Activated T-cell treated with anti-CD3 and anti-CD28 coated beads for 4 hours (primary cell): Measurements from ENCODE around the gene PDZK1IP1.
"Not testable (repeated sequence)": the region's sequence is repeated elsewhere in the genome, so short reads cannot be mapped to it uniquely, and the experiment has no call there.

Experiments used
- DNase-seq: peaks from one replicate; pipeline ENCODE4 v3.0.0-alpha.2; 2020

PDZK1IP1 gene

DNA sequence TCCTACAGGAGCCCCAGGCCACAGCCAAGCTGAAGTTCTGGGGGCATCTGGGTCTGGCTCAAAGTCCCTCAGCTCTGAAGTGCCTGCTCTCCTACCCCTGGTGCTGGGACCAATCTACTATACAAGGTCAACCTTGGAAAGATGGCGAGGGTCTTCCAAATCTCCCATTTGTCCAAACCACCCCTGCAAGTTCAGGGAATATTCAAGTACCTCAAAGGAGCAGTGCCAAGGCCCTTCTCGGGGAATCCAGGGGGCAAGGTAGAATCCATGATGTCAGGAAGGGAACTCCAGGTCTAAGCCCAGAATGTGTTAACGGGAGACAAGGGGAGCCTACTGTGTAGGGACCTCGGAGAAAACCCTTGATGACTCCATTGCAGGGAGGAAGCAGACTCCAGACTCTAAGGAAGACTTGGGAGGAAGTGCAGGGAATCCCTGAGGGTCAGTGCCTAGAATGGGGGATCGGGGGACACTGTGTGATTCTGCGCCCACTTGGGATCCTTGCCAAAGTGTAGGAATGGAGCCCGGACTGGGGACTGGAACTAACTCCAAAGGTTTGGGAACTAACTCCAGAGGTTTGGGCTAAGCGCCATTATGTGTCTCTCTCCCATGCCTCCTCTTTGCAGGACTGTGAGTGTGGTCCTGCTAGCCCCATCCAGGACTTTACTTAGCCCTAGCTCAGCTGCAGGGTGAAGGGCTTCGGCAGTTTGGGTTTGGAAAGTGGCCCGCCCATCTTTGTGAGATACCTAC, 33.5 kb upstream of the PDZK1IP1 start:
- no peak for DNase-seq

DNA sequence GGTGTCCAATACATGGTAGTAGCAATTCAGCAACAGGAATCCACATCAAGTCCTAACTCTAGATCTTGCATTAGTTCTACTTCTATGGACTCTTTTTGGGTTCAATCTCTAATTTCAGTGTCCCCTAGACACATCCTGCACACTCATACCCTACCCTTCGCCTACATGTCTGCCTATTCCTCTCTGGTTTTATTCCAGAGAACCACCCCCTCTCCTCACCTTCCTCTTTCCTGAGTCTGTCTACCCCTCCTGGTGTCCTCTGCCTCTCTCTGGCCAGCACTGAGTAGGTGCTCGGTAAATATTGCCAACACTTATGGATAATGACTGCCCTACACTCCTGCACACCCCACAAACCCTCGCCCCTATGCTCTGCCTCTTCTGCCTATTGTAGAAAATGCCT, 32.6 kb upstream of the PDZK1IP1 start:
- DNase-seq = no peak

DNA sequence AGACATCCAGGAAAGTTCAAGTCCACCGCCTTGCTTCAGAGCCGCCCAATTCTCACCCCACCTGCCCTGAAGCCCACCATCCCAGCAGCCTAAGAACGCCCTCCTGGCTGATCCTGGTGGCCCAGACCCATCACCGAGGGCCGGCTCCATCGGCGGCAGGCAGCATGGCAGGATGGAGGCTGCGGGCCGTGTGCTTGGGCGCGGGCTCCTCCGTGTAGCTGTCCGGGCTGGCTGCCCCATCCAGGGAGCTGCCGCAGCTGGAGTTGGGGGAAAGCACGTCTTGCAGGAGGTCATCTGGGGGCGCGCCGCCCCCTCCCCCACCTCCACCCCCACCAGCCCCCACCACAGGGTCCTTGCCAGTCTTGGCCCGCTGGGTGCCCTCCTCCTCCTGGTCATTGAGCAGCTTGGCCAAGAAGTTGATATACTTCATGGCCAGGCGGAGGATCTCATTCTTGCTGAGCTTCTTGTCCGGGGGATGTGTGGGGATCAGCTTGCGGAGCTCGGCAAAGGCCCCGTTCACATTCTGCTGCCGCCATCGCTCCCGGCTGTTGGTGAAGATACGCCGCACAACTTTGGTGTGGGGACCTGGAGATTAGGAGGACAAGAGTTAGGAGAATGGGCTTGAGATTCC, 29.9 kb upstream of the PDZK1IP1 start:
- no peak for DNase-seq

DNA sequence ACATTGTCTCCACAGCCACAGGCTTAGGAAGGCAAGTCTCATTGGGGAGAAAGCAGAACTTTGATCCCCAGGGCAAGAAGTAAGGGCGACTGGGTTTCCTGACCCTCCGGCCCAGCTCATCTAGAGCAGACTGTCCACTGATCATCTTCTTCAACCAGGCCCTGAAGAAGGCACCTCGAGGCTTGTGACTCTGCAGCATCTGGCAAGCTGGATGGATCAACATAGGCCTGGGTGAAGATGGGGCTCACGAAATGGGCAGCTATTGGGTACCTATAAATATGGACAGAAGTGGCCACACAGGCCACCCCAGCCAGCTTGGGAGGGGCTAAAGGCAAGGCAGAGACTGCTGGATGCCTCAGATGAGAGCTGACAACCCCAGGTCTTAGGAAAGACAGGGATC, 29.2 kb upstream of the PDZK1IP1 start:
- DNase-seq = no peak

DNA sequence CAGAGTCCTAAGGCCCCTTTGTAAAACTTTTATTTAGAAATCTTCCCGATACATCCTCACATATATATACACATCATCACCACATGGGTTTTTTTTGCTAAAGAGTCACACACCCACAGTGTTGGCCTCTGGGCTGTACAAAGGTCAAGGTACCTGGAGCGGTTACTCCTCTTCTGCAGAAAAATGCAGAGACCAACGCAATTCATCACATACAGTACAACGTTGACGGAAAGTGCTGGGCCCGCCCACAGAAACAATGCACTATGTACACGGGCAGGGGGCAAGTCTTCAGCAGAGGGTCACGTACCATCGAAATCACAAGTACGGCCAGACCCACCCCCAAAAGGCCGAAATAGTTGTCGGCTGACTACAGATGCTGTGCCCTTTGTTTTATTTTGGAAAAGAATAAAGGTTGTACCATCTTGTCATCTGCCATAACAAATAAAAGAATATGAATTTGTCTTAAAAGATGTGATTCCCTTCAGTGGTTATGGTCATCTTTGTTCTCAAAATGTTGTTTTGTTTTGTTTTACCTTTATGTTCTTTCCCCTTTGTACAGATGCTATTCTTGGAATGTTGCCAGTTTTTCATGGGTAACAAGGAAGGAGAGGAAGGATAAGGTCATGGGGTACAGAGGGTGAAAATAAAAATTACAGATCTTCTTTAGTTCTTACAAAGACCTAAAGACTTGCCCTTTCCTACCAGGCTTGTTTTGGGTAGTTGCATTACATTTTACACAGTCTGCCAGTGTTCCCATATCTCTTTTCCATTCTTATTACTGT, 26.6 kb upstream of the PDZK1IP1 start:
- no peak for DNase-seq

DNA sequence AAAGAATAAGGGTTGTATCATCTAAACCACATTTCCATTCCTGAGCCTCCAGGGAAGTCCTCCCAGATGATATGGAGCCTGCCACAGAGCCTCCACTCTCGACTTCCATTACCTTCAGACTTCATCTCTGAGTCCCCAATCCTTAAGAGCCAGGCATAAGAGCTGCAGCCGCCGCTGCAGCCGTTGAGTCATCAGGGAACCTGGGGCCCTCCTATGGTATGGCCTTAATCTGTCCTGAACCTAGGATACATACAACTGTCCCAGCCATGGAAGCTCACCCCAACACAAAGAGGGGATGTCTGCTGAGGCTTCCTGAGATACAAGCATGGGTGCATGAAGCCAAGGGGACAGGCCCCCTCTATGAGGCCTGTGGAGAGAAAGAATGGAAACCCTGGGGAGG, 25.9 kb upstream of the PDZK1IP1 start:
- DNase-seq = no peak

DNA sequence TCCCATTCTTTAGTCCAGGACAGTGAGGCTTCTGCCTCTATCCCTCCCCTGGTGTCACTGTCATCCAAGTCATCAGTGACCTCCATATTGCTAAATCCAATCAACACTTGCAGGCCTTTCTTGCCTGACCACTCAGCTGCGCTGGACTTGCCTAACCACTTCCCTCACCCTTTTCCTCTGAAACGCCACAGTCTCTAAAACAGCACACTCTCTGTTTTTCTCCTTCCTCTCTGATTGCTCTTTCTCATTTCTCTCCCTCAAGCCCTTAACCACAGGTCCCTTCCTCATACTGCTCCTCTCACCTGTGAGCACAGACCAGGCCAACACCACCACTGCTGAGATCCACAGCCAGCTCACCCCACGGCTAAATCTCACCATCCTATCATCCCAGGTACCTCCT, 24.7 kb upstream of the PDZK1IP1 start:
- DNase-seq = no peak

DNA sequence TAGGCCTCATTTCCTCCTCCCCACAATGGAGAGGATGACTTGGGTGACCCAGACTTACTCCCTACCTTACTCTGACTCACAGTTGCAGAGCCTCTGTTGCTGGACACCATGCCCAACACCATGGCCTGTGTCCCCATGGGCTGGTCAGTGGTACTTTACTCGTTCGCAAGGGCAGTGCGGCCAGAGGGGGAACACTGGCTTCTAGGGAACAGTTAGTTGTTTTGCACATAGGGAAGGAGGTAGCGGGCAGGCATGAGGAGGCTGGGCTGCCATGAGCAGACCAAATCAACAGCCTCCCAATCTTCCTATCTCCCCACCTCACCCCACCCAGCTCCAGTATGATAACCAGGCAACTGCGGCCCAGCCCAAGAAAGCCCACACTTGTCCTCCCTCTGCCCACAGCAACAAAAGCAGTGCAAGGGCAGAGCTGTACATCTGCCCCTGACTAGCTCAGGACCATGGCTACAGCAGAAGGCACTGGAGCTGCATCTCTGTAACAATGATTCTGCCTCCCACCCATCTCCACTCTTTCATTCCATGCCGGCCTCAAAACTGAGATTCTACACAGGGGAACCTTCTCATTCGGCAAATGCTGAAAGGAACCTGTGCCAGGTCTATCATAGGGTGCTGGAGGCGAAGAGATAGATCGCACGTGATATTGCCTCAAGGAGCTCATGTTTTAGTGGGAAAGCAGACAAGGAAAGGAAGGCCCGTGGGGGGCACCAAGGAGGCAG, 23.6 kb upstream of the PDZK1IP1 start:
- DNase-seq = no peak

DNA sequence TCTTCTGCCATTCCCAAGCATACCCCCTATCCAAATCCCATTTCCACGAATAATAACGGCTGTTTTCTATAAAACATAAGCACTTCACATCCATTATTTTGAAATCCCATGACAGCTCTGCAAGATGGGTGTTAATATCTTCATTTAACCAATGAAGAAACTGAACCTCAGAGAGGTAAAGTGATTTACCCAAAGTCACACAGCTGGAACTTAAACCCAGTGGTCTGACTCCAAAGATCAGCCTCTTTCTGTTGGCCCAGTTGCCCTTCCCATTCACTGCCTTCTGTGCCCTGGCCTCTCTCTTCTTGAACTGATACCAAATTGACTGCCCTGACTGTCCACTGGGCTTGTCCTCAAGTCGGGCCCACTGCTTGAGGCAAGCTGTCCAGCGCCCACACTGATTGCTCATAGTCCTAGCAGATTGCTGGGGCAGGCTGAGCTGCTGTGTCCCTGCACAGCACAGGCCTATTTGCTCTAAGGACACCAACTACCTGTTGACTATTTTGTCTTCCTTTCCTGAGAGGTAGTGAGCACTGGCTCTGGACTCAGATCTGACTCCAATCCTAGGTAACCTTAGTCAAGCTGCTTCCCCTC, 22.9 kb upstream of the PDZK1IP1 start:
- DNase-seq = no peak

DNA sequence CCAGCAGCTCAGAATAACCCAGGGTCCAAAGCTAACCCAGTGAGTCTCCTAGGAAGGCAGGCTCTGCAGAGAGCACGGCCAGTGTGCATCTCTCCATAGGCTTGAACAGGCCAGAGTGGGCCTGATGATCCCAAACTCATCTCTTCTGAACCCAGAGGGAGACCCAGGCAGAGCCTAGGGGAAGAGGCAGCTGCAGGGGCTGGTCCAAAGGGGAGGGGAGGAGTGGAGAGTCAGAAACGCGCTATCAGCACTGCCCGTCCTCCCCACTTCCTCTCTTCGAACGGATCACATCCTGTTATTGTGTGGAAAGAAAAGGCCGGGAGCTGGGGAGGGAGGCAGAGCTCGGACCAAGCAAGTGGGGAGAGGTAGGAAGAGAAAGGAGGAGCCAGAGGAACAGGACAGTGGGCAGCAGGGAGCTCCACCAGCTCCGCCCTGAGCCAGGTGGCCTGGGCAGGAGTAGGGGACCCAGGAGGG, 22.0 kb upstream of the PDZK1IP1 start:
- DNase-seq = no peak

DNA sequence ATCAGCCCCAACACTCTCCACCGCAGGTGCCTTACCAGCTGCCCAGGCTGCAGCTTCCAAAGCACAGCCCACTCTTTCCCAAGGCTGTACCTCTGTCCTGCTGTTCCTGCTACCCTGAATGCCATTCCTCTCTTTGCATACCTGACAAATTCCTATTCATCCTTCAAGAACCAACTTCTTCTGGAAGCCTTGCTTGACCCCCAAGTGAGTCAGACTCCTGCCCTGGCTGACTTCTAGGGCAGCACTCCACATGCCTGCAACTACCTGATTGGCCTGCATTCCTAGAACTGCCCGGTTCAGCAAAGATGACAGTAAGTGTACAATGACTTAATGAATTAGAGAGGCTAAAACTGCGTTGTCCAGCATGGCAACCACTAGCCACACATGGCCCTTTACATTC, 20.8 kb upstream of the PDZK1IP1 start:
- DNase-seq = no peak

DNA sequence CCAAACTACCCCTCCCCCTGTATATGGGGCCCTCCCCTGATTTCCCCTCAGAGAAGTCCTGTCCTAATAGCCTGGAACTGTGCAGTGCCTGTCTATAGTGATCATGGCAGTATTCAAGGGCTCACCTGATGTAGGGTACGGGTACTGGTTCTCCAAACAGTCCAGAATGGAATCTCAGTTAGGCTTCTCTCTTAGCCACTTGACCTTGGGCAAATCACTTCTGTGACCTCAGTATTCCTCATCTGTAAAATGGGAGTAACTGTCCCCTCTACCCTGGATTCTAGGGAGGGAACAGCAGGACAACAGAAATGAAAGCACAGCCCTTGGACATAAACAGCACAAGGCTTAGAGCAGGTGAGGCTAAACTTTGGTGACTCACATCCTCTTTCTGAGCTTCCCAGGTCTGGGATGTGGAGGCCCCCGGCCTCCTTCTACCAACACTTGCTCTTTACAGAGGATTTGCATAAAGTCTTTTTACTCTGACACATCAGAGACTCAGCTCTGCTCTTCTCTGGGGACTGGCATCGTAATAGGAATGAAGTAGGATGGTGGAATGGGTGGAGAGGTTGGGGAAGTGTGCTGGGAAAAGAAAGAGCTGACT, 20.0 kb upstream of the PDZK1IP1 start:
- no peak for DNase-seq

DNA sequence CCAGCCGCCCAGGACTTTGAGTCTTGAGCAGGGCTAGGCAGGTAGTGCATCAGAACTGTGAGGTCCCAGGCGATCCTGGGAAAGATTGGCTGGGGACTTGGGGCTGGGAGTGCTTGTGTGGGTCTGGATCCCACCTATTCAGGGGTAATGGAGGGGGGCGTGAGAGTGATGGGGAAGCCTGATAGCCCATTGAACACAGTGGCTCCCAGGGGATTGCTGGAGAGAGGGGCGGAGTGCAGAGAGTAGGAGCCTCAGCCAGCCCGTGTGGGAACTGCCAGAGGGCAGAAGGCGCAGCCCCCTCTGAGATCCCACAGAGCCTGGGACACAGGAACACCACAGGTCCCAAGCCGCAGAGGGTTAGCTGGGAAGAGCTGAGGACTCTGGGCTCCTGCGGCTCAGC, 19.3 kb upstream of the PDZK1IP1 start:
- no peak for DNase-seq

DNA sequence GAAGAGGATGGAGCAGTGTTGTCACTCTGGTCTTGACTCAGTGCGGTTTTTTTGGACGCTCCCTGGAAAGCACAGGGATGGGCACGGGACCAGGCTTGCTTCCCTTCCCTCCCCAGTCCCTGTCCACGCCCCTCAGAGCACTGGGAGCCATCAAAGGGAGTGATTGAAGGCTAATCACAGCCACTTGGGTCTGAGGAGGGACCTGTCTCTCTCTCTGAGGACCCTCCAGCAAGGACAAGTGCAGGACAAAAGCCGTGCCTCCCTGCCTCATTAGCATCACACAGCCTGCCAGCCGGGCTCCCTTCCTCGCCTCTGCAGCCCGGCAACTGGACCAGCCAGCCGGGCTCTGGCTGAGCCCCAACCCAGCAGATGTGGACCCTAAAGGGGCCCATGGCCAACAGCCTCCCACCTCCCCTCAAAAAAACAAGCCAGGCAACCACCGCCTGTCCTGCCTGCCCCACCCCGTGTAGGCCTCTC, 18.6 kb upstream of the PDZK1IP1 start:
- no peak for DNase-seq

DNA sequence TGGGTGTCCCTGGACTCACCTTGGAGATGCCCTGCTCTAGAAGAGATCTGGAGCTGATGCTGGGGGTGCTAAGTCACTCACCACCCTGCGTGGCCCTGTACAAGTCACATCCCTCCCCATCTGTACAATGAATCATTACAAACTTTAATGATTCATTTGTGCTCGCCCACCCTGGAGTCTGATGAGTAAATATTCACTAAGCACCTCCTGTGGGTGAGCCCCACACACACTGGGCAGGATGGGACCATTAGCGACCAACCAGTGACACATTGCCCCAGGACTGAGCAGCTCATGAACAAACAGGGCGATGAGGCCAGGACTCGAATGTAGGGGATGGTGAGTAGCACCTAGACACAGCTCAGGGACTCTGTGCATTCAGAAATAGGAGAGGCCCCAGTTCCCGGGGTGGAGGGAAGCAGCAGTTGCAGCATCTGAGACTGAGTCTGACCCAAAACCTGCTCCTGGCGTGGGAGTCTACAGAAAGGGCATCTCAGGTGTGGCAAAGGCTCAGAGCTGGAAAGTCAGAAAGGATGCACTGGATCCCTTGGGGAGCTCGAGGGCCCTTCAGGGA, 18.1 kb upstream of the PDZK1IP1 start:
- no peak for DNase-seq

DNA sequence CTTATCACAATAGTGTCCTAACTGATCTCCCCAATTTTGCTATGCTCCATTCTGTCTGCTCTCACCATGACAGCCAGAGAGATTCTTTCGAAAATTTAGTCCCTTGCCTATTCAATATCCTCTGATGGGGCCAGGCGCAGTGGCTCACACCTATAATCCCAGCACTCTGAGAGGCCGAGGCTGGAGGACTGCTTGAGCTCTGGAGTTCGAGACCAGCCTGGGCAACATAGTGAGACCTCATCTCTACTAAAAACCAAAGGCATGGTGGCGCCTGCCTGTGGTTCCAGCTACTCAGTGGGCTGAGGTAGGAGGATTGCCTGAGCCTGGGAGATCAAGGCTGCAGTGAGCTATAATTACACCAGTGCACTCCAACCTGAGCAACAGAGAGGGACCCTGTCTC, 16.1 kb upstream of the PDZK1IP1 start:
- DNase-seq = no peak

DNA sequence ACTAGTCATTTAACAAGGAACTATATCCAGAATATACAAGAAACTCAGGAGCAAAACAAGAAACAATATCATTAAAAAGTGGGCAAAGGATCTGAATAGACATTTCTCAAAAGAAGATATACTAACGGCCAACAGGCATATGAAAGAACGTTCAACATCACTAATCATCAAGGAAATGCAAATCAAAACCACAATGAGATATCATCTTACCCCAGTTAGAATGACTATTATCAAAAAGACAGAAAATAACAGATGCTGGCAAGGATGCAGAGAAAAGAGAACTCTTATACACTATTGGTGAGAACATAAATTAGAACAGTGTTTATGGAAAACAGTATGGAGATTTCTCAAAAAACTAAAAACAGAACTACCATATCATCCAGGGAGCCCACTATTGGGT, 13.7 kb upstream of the PDZK1IP1 start:
- not testable (repeated sequence) for DNase-seq

DNA sequence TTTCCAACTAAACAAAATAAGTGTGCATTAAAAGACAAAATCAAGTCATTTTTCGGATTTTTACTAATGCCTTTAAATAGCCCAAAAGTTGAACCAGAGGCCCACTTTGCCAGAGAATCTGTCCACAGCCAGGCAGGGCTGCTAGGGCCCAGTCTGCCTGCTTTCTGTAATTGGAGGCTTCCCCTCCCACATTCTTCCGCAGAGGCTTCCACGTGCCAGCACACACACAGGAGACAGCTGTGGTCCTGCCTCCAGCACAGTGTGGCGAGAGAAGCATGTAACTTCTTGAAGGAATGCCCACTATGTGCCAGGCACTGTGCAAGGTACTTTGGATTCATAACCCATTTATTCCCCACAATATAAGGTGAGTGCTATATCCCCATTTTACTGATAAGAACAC, 11.3 kb upstream of the PDZK1IP1 start:
- no peak for DNase-seq

DNA sequence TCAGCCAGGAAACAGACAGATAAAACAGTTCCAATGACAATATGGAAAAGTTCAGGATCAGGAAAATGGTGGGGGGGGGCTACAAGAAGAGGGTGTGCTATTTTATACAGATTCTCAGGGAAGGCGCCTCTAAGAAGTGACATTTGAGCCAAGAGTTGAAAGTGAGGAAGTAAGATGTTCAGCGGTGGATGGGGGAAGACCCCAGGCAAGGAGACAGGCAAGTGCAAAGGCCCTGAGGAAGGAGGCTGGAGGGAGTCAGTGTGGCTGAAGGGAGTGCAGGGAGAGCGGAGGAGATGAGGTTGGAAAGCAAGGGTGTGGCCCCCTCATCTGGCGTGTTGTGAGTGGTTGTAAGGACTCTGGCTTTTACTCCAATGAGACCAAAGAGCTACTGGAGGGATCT, 8.4 kb upstream of the PDZK1IP1 start:
- DNase-seq = no peak

DNA sequence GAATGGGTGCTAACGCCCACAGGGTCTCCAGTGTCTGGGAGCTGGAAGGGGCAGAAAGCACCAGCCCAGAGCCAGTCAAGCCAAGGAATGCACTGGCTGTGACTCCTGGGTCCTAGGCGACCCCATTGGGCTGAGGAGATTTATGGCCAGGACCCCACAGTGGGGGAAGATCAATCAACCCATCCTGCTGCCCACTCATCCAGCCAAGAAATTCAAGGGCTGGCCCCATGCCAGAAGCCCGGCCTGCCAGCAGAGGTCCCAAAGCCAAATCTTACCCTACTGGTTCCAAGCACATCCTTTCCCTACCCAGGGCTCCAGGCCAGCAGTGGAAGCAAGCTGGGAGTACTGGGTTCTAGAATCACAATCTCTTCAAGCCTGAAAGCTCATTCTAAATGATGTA, 6.8 kb upstream of the PDZK1IP1 start:
- DNase-seq = no peak

DNA sequence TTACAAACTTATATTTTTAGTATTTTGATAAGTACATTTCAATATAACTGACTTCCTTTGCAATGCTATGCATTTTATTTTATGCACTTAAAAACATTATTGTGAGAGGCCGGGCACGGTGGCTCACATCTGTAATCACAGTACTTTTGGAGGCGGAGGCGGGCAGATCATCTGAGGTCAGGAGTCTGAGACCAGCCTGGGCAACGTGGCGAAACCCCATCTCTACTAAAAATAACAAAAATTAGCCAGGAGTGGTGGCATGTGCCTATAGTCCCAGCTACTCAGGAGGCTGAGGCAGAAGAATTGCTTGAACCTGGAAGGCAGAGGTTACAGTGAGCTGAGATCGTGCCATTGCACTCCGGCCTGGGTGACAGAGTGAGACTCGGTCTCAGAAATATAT, 6.1 kb upstream of the PDZK1IP1 start:
- DNase-seq = not testable (repeated sequence)

DNA sequence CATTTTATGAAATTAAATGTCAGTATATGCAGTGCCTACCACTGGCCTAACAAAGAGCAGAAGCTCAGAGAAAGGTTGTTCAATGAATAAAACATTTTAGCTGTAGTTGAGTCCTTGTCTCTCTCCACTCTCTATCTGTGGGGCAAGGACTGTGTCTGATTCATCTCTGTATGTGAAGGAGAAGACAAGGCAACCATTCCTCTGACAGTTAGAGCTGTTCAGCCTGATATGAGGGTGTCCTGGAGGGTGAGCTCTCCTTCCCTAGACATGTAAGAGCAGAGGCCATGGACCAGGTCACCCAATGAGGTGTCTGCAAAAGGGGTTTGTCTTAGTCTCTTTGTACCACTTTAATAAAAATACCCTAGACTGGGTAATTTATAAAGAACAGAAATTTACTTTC, 4.5 kb upstream of the PDZK1IP1 start:
- no peak for DNase-seq
